ENCODE results near the gene ANKRD40. TPM values are rescaled to one million over a fixed set of nuclear protein-coding genes. Genes with fewer than 3 reads are reported as not detected.

Gene ANKRD40
- total RNA-seq, 1 donor: 59.6 TPM

GRCh38 chr17:50676065-50676975 lies 31.4 kb downstream of the ANKRD40 start:
- H3K4me3 ChIP-seq (ENCODE audit: low read depth, low read length): no peak overlapping the region
- no peak for TF ChIP-seq CTCF (IDR thresholded peaks at IDR 0.05; ENCODE audit: insufficient read depth, low read depth, low read length)
- no peak for DNase-seq (ENCODE audit: low read depth)

- no peak for DNase-seq (ENCODE audit: low read depth)
- no peak overlapping the region for H3K4me3 ChIP-seq (ENCODE audit: low read depth, low read length)
- TF ChIP-seq CTCF (IDR thresholded peaks at IDR 0.05; ENCODE audit: insufficient read depth, low read depth, low read length): no peak
Measured at GRCh38 chr17:50675627-50676026, 32.1 kb downstream of the ANKRD40 start.

GRCh38 chr17:50675190-50675589 lies 32.5 kb downstream of the ANKRD40 start:
- TF ChIP-seq CTCF (IDR thresholded peaks at IDR 0.05; ENCODE audit: insufficient read depth, low read depth, low read length): no peak
- DNase-seq (ENCODE audit: low read depth): no peak

GRCh38 chr17:50672831-50673551 lies 34.7 kb downstream of the ANKRD40 start:
- DNase-seq (ENCODE audit: low read depth): no peak
- no peak for TF ChIP-seq CTCF (IDR thresholded peaks at IDR 0.05; ENCODE audit: insufficient read depth, low read depth, low read length)
- no peak overlapping the region for H3K4me3 ChIP-seq (ENCODE audit: low read depth, low read length)

More at GRCh38 chr17:50675190-50675589, 32.5 kb downstream of the ANKRD40 start:
- no peak overlapping the region for H3K4me3 ChIP-seq (ENCODE audit: low read depth, low read length)

GRCh38 chr17:50672071-50672470 lies 35.6 kb downstream of the ANKRD40 start:
- H3K4me3 ChIP-seq (ENCODE audit: low read depth, low read length): no peak overlapping the region
- DNase-seq (ENCODE audit: low read depth): no peak
- no peak for TF ChIP-seq CTCF (IDR thresholded peaks at IDR 0.05; ENCODE audit: insufficient read depth, low read depth, low read length)

GRCh38 chr17:50668838-50669581 lies 38.7 kb downstream of the ANKRD40 start:
- no peak for TF ChIP-seq CTCF (IDR thresholded peaks at IDR 0.05; ENCODE audit: insufficient read depth, low read depth, low read length)
- no peak overlapping the region for H3K4me3 ChIP-seq (ENCODE audit: low read depth, low read length)
- no peak for DNase-seq (ENCODE audit: low read depth)
